NCI-H2196 treated with DMSO at 0.1 percent for 48 hours (cell line): ENCODE results near the gene MECR.
"Not testable (repeated sequence)": the region's sequence is repeated elsewhere in the genome, so short reads cannot be mapped to it uniquely, and the experiment has no call there.

ENCODE experiments used
- DNase-seq: peaks from one replicate; lab custom pipeline; 2025; ENCODE audit not compliant: unreplicated experiment; lab: John Stamatoyannopoulos, UW

The MECR gene

DNA sequence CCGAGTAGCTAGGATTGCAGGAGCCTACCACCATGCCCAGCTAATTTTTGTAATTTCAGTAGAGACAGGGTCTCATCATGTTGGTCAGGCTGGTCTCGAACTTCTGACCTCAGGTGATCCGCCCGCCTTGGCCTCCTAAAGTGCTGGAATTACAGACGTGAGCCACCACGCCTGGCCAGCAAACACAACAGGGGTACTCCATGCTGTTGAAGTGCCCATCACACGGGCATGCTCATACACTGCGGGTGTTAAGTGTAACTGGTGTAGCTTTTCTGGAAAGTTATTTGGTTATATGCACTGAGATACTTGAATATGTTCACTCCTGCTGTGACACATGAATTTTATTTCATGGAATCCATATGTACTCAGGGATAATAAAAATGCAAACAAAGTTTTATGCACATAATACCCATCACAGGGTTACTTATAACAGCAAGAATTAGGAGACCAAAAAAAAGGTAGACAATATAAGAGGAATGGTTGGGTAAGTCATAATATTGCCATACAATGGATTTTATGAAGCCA, 58.3 kb downstream of the MECR start:
- DNase-seq = no peak

DNA sequence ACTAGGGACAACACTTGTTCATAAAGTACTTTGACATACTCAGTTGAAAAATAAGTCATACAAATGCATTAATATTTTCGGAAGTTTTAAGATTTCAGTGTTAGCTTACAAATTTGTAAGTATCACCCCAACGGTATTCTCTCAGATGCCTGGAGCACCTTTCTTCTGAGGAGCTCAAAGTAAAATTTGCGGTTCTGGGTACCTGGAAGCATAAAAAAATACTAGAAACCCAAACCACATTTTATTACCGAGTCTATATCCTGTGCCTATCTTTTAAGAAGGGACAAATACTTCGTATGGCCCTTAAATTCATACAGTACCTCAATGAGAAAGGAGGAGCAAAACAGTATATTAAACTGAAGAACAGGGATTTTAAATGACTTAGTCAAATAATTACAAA, 59.2 kb downstream of the MECR start:
- DNase-seq = no peak

GRCh38 chr1:29171089-29171488, 59.6 kb downstream of the MECR start:
- DNase-seq = no peak

GRCh38 chr1:29169976-29170375, 60.8 kb downstream of the MECR start:
- DNase-seq = no peak

- DNase-seq = no peak
Observed at GRCh38 chr1:29167904-29168303, 62.8 kb downstream of the MECR start.

GRCh38 chr1:29166291-29166878, 64.3 kb downstream of the MECR start:
- DNase-seq = no peak

GRCh38 chr1:29164588-29164987, 66.1 kb downstream of the MECR start:
- DNase-seq = no peak

DNA sequence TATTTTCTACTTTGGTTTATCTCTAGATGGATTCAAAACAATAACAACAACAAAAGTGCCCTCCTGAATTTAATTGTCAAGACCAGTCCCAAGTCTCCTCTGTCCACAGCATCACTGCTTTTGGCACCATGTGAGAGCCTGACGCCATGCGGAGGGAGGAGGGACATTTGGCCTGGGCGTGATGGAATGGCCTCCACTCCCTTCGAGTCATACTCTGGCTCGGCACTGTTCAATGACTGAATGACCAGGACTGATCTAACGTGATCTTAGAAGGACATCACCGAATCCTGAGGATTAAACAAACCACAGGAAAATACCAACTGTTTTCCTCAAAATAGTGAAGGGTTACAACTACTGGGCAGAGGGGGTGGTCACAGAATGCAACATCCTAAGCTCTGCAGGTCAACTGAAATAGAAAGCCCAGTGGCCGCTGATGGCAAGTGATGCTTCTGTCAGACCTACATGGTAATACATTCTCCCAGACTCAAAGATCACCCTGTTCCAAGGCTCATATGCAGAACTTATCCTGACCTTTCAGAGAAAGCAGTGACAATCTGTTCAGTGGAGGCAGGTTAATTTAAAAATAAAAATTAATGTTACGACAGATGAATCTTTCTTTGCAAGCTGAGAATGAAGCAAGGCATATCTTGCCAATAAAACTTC, 68.1 kb downstream of the MECR start:
- no peak for DNase-seq

DNA sequence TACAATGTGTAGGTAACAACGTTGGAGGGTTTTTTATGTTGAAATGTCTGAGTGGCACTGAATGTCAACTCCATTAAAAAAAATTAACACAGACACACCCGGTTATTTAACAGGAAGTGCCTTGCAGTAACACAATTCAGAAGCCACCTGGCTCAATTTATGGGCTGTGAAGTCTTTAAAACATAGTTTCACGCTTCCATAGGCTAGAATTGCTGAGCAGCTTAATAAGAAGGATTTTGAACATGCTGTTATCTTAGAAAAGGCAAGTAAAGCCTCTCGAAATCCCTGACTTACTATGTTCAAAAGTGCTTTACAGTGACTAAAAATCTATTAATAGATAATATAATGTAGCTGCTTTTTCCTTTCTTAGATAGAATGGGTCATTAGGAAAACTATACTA, 68.7 kb downstream of the MECR start:
- no peak for DNase-seq

- no peak for DNase-seq
Observed at GRCh38 chr1:29159773-29160172, 71.0 kb downstream of the MECR start.

- DNase-seq = no peak
Observed at GRCh38 chr1:29157269-29157601, 73.5 kb downstream of the MECR start.

DNA sequence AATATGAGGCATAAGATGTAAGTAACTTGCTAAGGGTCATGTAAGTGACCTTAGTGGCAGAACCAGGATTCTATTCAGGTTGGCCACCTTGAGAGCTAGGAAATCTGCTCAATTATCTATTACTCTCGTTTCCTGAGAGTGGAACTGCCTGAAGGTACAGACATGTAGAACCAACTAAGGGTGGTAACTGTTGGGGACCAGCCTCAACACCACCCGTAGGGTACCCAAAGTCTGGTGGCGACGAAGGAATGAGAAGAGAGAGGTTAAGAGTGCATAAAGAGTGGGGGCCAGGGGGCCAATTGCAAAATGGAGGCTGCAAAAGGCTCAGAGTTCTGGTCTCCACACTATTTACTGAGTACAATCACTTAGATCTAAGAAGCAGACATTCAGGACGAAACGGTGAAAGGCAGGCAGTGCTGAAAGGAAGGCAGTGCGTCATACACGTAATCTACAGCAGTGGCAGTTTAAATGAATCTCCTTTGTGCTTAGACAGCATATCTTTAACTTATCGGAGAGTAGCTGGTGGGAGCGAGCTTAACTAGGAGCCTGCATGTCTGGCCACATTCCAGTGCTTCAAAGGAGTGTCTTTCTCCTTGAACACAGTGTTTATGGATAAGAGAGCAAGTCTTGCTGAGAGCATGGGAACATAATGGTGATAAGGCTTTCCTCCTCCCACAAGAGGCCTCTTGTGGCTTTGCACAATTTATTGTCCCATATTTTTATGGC, 74.0 kb downstream of the MECR start:
- DNase-seq = no peak

- DNase-seq = no peak
Observed at GRCh38 chr1:29152046-29152805, 78.5 kb downstream of the MECR start.

GRCh38 chr1:29150346-29150745, 80.4 kb downstream of the MECR start:
- not testable (repeated sequence) for DNase-seq

GRCh38 chr1:29148656-29149491, 81.9 kb downstream of the MECR start:
- DNase-seq = no peak

- no peak for DNase-seq
Observed at GRCh38 chr1:29145739-29146437, 84.8 kb downstream of the MECR start.

- DNase-seq = no peak
Observed at GRCh38 chr1:29144178-29144577, 86.6 kb downstream of the MECR start.

DNA sequence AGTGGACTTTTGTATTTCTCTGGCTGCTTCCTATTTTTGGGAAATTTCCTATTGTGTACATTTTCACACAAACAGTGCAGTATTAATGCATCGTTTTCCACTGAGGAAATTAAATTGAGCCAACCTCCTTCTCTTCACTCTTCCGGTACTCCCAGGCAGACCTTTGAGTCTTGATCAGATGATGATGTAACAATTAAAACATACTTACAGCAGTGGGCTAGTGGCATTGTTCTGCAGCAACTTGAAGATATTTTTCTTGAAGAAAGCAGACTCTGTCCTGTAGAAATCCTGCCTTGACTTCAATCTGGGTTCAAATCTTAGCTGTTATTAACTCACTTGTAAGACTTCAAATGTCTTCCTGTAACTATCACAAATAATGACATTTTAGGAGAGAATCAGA, 88.0 kb downstream of the MECR start:
- no peak for DNase-seq
